Endothelial cell (in vitro differentiated cells): ENCODE results near the gene NUDT15. TPM values are rescaled to one million over a fixed set of nuclear protein-coding genes. Genes with fewer than 3 reads are reported as not detected.

Experiments
- DNase-seq: peaks from one replicate; pipeline ENCODE4 v3.0.0; 2021; ENCODE audit warnings: low spot score
- H3K27ac Mint-ChIP-seq: one replicate; pipeline ENCODE4 v1.8.0; 2021; ENCODE audit warnings: mixed read lengths, inconsistent platforms; ENCODE audit not compliant: unreplicated experiment
- H3K27me3 Mint-ChIP-seq: one replicate; pipeline ENCODE4 v1.8.0; 2021; ENCODE audit warnings: mild to moderate bottlenecking, moderate library complexity, mixed read lengths, inconsistent platforms; ENCODE audit not compliant: unreplicated experiment
- H3K36me3 Mint-ChIP-seq: one replicate; pipeline ENCODE4 v1.8.0; 2021; ENCODE audit warnings: mild to moderate bottlenecking, low read depth, mixed read lengths, inconsistent platforms; ENCODE audit not compliant: unreplicated experiment
- H3K4me1 Mint-ChIP-seq: one replicate; pipeline ENCODE4 v1.8.0; 2021; ENCODE audit warnings: mild to moderate bottlenecking, mixed read lengths, inconsistent platforms; ENCODE audit not compliant: unreplicated experiment
- H3K4me3 Mint-ChIP-seq: one replicate; pipeline ENCODE4 v1.8.0; 2021; ENCODE audit warnings: mild to moderate bottlenecking, mixed read lengths, inconsistent platforms; ENCODE audit not compliant: unreplicated experiment
- H3K9me3 Mint-ChIP-seq: one replicate; pipeline ENCODE4 v1.8.0; 2021; ENCODE audit warnings: mixed read lengths, inconsistent platforms; ENCODE audit not compliant: unreplicated experiment
- total RNA-seq: library from RNA; stranded (reverse); fragmentation: NEBNext Ultra II Directional; extraction: Animal tissue kit (Norgen Biotek cat#: 25700); gene quantifications from one replicate; pipeline ENCODE4 v1.2.1, GENCODE V29; 2021; ENCODE audit not compliant: unreplicated experiment
- TF ChIP-seq, protein P1 (sequence below): fragments of 200-600 bp; sonication (generic); IDR thresholded peaks from one replicate; pipeline ENCODE4 v1.5.0; 2021; ENCODE audit warnings: antibody characterized with exemption; ENCODE audit not compliant: unreplicated experiment

NUDT15 gene
- total RNA-seq, 1 donor from 2014 or later: 14.6 TPM

DNA sequence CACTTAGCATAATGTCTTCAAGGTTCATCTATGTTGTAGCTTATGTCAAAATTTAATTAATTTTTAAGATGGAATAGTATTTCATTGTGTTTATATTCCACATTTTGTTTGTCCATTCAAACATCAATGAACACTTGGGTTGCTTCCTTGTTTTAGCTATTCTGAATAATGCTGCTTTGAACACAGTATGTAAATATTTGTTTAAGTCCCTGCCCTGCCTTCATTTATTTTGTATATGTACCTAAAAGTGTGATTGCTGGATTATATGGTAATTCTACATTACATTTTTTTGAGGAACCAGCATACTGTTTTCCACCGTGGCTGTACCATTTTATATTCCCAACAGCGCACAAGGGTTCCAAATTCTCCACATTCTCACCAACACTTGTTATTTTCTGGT, 18.9 kb upstream of the NUDT15 start:
- Mint-ChIP-seq H3K4me1 (no peaks in the 10 kb centered on the region), H3K9me3 (no peaks in the 10 kb centered on the region), H3K27me3 (no peaks in the 10 kb centered on the region), H3K36me3 (no peaks in the 10 kb centered on the region), H3K27ac (no peak overlapping the region), H3K4me3 (no peak overlapping the region)
- TF ChIP-seq, protein P1, sequence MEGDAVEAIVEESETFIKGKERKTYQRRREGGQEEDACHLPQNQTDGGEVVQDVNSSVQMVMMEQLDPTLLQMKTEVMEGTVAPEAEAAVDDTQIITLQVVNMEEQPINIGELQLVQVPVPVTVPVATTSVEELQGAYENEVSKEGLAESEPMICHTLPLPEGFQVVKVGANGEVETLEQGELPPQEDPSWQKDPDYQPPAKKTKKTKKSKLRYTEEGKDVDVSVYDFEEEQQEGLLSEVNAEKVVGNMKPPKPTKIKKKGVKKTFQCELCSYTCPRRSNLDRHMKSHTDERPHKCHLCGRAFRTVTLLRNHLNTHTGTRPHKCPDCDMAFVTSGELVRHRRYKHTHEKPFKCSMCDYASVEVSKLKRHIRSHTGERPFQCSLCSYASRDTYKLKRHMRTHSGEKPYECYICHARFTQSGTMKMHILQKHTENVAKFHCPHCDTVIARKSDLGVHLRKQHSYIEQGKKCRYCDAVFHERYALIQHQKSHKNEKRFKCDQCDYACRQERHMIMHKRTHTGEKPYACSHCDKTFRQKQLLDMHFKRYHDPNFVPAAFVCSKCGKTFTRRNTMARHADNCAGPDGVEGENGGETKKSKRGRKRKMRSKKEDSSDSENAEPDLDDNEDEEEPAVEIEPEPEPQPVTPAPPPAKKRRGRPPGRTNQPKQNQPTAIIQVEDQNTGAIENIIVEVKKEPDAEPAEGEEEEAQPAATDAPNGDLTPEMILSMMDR: no peak
- DNase-seq: no peak

DNA sequence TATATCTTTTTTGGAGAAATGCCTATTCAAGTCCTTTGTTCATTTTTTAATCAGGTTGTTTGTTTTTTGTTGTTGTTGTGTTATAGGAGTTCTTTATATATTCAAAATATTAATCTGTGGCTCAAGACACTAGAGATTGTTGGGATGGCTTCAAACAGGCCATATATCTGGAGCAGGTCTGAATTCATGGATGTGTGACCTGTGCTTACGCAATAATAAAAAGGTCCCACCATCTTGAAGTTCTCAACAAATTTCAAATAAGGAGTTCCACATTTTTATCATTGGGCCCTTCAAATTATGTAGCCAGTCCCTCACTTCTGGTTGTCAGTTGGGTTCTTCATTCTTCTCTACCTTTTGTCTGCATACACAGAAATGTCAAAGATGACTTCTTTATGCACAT, 17.7 kb upstream of the NUDT15 start:
- Mint-ChIP-seq H3K27ac (no peak overlapping the region), H3K36me3 (peaks cover 4% of the 10 kb centered on the region), H3K27me3 (no peaks in the 10 kb centered on the region), H3K9me3 (no peaks in the 10 kb centered on the region), H3K4me3 (no peak overlapping the region), H3K4me1 (no peaks in the 10 kb centered on the region)
- DNase-seq: no peak
- TF ChIP-seq, protein P1: no peak

DNA sequence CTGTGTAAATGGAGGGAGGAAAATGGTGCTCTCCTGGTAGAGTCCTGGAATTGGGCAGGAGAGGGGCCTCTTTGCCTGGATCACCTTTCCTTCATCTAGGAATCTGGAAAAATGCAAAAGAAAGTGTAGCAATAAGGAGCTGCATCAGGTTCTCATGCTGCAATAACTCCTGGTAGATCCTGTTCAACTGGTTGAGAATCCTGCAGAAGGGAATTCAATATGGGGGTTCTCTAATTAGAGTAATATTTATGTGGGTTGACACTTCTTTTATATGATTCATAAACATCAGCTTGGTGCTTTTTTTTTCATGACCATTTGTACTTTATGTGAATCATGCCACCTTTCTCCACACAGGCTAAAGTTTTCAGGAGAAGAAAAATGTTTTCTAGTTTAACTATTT, 9.5 kb upstream of the NUDT15 start:
- no peak overlapping the region for H3K27ac Mint-ChIP-seq
- H3K27me3 Mint-ChIP-seq: peaks cover 5% of the 10 kb centered on the region
- peaks cover 7% of the 10 kb centered on the region for H3K9me3 Mint-ChIP-seq
- no peaks in the 10 kb centered on the region for H3K4me1 Mint-ChIP-seq
- H3K36me3 Mint-ChIP-seq: peaks cover 25% of the 10 kb centered on the region
- no peak overlapping the region for H3K4me3 Mint-ChIP-seq
- TF ChIP-seq, protein P1: no peak
- no peak for DNase-seq

DNA sequence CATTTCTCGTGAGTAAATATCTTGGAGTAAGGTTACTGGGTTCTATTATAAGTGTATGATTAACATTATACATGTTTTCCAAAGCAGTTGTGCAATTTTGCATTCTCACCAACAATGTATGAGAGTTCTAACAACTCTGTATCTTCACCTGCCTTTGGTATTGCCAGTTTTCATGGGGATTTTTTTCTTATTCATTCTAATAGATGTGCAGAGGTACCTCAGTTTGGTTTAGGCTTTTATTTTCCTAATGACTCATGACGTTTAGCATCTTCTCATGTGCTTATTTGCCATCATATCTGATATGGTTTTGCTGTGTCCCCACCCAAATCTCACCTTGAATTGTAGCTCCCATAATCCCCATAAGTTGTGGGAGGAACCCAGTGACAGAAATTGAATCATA, 7.7 kb upstream of the NUDT15 start:
- H3K27ac Mint-ChIP-seq: no peak overlapping the region
- no peaks in the 10 kb centered on the region for H3K4me1 Mint-ChIP-seq
- H3K9me3 Mint-ChIP-seq: peaks cover 7% of the 10 kb centered on the region
- H3K4me3 Mint-ChIP-seq: no peak overlapping the region
- no peak for DNase-seq
- H3K36me3 Mint-ChIP-seq: peaks cover 32% of the 10 kb centered on the region
- peaks cover 5% of the 10 kb centered on the region for H3K27me3 Mint-ChIP-seq
- TF ChIP-seq, protein P1: no peak

DNA sequence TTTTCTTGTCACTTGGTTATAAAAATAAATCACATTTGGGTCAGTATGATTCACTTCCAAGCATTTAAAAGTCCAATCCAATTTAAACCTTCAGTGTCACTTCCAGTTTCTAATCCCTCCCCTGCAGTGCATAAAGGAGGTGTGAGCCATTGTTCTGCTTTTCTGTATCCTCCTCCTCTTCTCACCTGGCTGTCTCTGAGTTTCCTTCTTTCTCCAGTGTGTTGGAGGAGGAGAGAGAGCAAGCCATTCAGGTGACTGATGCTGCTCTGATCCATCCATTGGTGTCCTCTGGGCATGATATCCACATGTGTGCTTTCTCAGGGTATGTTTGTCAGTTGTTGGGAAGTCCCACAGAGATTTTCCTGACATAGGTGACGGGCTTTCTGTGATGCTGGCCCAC, 1.2 kb downstream of the NUDT15 start:
- no peak for DNase-seq
- Mint-ChIP-seq H3K9me3 (no peaks in the 10 kb centered on the region), H3K27ac (peak overlapping the region; percentile 48), H3K4me3 (peak overlapping the region; percentile 69), H3K36me3 (peaks cover 42% of the 10 kb centered on the region), H3K4me1 (peaks cover 15% of the 10 kb centered on the region), H3K27me3 (peaks cover 3% of the 10 kb centered on the region)
- TF ChIP-seq, protein P1: no peak
